GM23338 (cell line): ENCODE results near the gene SSTR4. TPM values are rescaled to one million over a fixed set of nuclear protein-coding genes. Genes with fewer than 3 reads are reported as not detected.

ENCODE experiments used
- ATAC-seq: fragments of 200-7000 bp; cut with Tn5 transposase; 3 replicates; pipeline ENCODE4 v1.9.1; 2020
- DNase-seq: peaks from one replicate; pipeline ENCODE4 v3.0.0-alpha.2; 2015; ENCODE audit warnings: low spot score
- H2AFZ ChIP-seq: fragments of 200-600 bp; sonication (generic); 2 replicates; pipeline ENCODE4 v1.8.0; 2016; ENCODE audit warnings: antibody characterized with exemption, mild to moderate bottlenecking, moderate library complexity
- H3F3A ChIP-seq: fragments of 200-600 bp; sonication (generic); replicated peaks from 2 replicates; pipeline ENCODE4 v1.8.0; 2017; ENCODE audit warnings: antibody characterized with exemption, mixed run types, low read depth
- H3K27ac ChIP-seq: fragments of 200-600 bp; sonication (generic); 2 replicates; pipeline ENCODE4 v1.6.1; 2016; ENCODE audit warnings: low read depth
- H3K27me3 ChIP-seq: fragments of 200-600 bp; sonication (generic); 2 replicates; pipeline ENCODE4 v1.8.0; 2016; ENCODE audit warnings: mild to moderate bottlenecking, mixed run types, moderate library complexity; ENCODE audit not compliant: insufficient read depth
- H3K36me3 ChIP-seq: fragments of 200-600 bp; sonication (generic); 2 replicates; pipeline ENCODE4 v1.8.0; 2016; ENCODE audit warnings: mild to moderate bottlenecking; ENCODE audit not compliant: insufficient read depth
- H3K4me1 ChIP-seq: fragments of 200-600 bp; sonication (generic); 2 replicates; pipeline ENCODE4 v1.8.0; 2016; ENCODE audit warnings: mild to moderate bottlenecking, moderate library complexity; ENCODE audit not compliant: insufficient read depth
- H3K4me2 ChIP-seq: fragments of 200-600 bp; sonication (generic); 2 replicates; pipeline ENCODE4 v1.7.1; 2017; ENCODE audit warnings: mixed run types
- H3K4me3 ChIP-seq: fragments of 200-600 bp; sonication (generic); 2 replicates; pipeline ENCODE4 v1.6.1; 2016; ENCODE audit warnings: mixed run types
- H3K79me2 ChIP-seq: fragments of 200-600 bp; sonication (generic); replicated peaks from 2 replicates; pipeline ENCODE4 v1.8.0; 2017; ENCODE audit warnings: mild to moderate bottlenecking; ENCODE audit not compliant: insufficient read depth
- H3K9me2 ChIP-seq: fragments of 200-600 bp; sonication (generic); 2 replicates; pipeline ENCODE4 v1.8.0; 2017; ENCODE audit not compliant: insufficient read depth
- H4K20me1 ChIP-seq: fragments of 200-600 bp; sonication (generic); replicated peaks from 2 replicates; pipeline ENCODE4 v1.8.0; 2017; ENCODE audit warnings: mild to moderate bottlenecking; ENCODE audit not compliant: insufficient read depth
- H3K27ac Mint-ChIP-seq: 2 replicates; pipeline ENCODE4 v1.8.0; 2020; ENCODE audit warnings: inconsistent platforms, mild to moderate bottlenecking, moderate library complexity, mixed read lengths
- H3K27me3 Mint-ChIP-seq: 3 replicates; pipeline ENCODE4 v1.8.0; 2022; ENCODE audit warnings: low read depth, mild to moderate bottlenecking, moderate library complexity, mixed read lengths, inconsistent platforms; ENCODE audit not compliant: insufficient read depth, poor library complexity
- H3K36me3 Mint-ChIP-seq: 3 replicates; pipeline ENCODE4 v1.8.0; 2021; ENCODE audit warnings: low read depth, mild to moderate bottlenecking, inconsistent platforms, moderate library complexity, mixed read lengths
- H3K4me1 Mint-ChIP-seq: 3 replicates; pipeline ENCODE4 v1.8.0; 2020; ENCODE audit warnings: mild to moderate bottlenecking, inconsistent platforms, mixed read lengths
- H3K4me3 Mint-ChIP-seq: 3 replicates; pipeline ENCODE4 v1.8.0; 2021; ENCODE audit warnings: moderate library complexity, mild to moderate bottlenecking, inconsistent platforms, mixed read lengths
- H3K9me3 Mint-ChIP-seq: 3 replicates; pipeline ENCODE4 v1.8.0; 2020; ENCODE audit warnings: moderate library complexity, mild to moderate bottlenecking, inconsistent platforms, mixed read lengths
- CREB1 ChIP-seq: fragments of 250-450 bp; sonication (Bioruptor Pico); IDR thresholded peaks from 2 replicates; pipeline ENCODE4 v1.5.0; 2020; ENCODE audit warnings: low read depth, mild to moderate bottlenecking, moderate library complexity
- CTCF ChIP-seq, 2 experiments: fragments of 200-600 bp in 1 of 2; sonication (generic) in 1 of 2; conservative IDR thresholded peaks; 2 replicates each; pipeline versions ENCODE4 v1.5.1 to v1.6.1; 2016 to 2017; ENCODE audit warnings: antibody characterized with exemption in 2 of 2, low read depth in 2 of 2, mild to moderate bottlenecking in 2 of 2, moderate library complexity in 1 of 2
- ETS1 ChIP-seq: IDR thresholded peaks from 2 replicates; pipeline ENCODE4 v1.6.1; 2016; ENCODE audit warnings: antibody characterized with exemption
- EZH2 ChIP-seq: fragments of 200-600 bp; sonication (generic); IDR thresholded peaks from one replicate; pipeline ENCODE4 v1.8.0; 2017; ENCODE audit warnings: antibody characterized with exemption, mild to moderate bottlenecking, low read depth; ENCODE audit not compliant: unreplicated experiment
- EZH2phosphoT487 ChIP-seq: fragments of 200-600 bp; sonication (generic); IDR thresholded peaks from one replicate; pipeline ENCODE4 v1.8.1; 2018; ENCODE audit warnings: antibody characterized with exemption; ENCODE audit not compliant: unreplicated experiment
- JUNB ChIP-seq: IDR thresholded peaks from one replicate; pipeline ENCODE4 v1.6.1; 2016; ENCODE audit warnings: antibody characterized with exemption; ENCODE audit not compliant: unreplicated experiment
- NANOG ChIP-seq: IDR thresholded peaks from 2 replicates; pipeline ENCODE4 v1.6.1; 2016; ENCODE audit warnings: antibody characterized with exemption, borderline replicate concordance
- POLR2AphosphoS5 ChIP-seq: IDR thresholded peaks from 2 replicates; pipeline ENCODE4 v1.6.1; 2016; ENCODE audit warnings: antibody characterized with exemption, low read depth
- REST ChIP-seq: IDR thresholded peaks from one replicate; pipeline ENCODE4 v1.6.1; 2018; ENCODE audit warnings: antibody characterized with exemption; ENCODE audit not compliant: unreplicated experiment
- STAT1 ChIP-seq: IDR thresholded peaks from one replicate; pipeline ENCODE4 v1.6.1; 2016; ENCODE audit warnings: antibody characterized with exemption; ENCODE audit not compliant: unreplicated experiment
- ZNF114 ChIP-seq: fragments of 250-450 bp; sonication (Bioruptor Pico); IDR thresholded peaks from 2 replicates; pipeline ENCODE4 v1.5.0; 2020; ENCODE audit warnings: mild to moderate bottlenecking, moderate library complexity
- ZNF331 ChIP-seq: fragments of 250-450 bp; sonication (Bioruptor Pico); IDR thresholded peaks from 2 replicates; pipeline ENCODE4 v1.5.0; 2020; ENCODE audit warnings: low read depth, mild to moderate bottlenecking, moderate library complexity
- ZNF462 ChIP-seq: fragments of 250-450 bp; sonication (Bioruptor Pico); IDR thresholded peaks from 2 replicates; pipeline ENCODE4 v1.5.0; 2020; ENCODE audit warnings: mild to moderate bottlenecking, moderate library complexity
- polyA plus RNA-seq: library from polyadenylated mRNA; unstranded; fragments of >200 nt; fragmentation: Nextera tagmentation; extraction: Ambion mirVana; gene quantifications from 2 replicates; pipeline ENCODE4 v1.2.1, GENCODE V29; 2016
- total RNA-seq: library from RNA; depleted of rRNA; stranded (reverse); fragments of >200 nt; shearing (Covaris generic); gene quantifications from 2 replicates; pipeline ENCODE4 v1.2.3, GENCODE V29; 2014

SSTR4 gene
- total and polyA plus RNA-seq, 2 experiments from 2014 or later: not detected

GRCh38 chr20:22999756-23000155 lies 35.4 kb upstream of the SSTR4 start:
- Histone ChIP-seq H3K4me3 (no peak overlapping the region), H3K27ac (no peak overlapping the region), H3F3A (no peaks in the 10 kb centered on the region), H3K4me2 (no peak overlapping the region), H2AFZ (no peak overlapping the region), H3K9me2 (0 out of 2 replicates have a peak, but pooled peaks cover 4% of the 10 kb centered on the region), H3K36me3 (no peaks in the 10 kb centered on the region), H4K20me1 (no peaks in the 10 kb centered on the region), H3K4me1 (no peaks in the 10 kb centered on the region), H3K79me2 (no peaks in the 10 kb centered on the region), H3K27me3 (no peaks in the 10 kb centered on the region)
- Mint-ChIP-seq H3K36me3 (peaks cover 3% of the 10 kb centered on the region; the same call in 1 of the 3 replicates), H3K9me3 (peaks cover 5% of the 10 kb centered on the region), H3K4me1 (no peaks in the 10 kb centered on the region), H3K27me3 (no peaks in the 10 kb centered on the region), H3K4me3 (no peak overlapping the region), H3K27ac (no peak overlapping the region)
- no peak for TF ChIP-seq CREB1 (CRISPR knock-in tag)
- TF ChIP-seq ZNF331 (CRISPR knock-in tag): no peak
- no peak for TF ChIP-seq JUNB
- no peak for TF ChIP-seq EZH2
- no peak for TF ChIP-seq ZNF462 (CRISPR knock-in tag)
- no peak for TF ChIP-seq STAT1
- TF ChIP-seq CTCF (conservative IDR thresholded peaks at IDR 0.05; ENCODE audit: low read depth in 2 of 2): no peak
- no peak for TF ChIP-seq REST
- TF ChIP-seq EZH2phosphoT487: no peak
- no peak for TF ChIP-seq POLR2AphosphoS5
- TF ChIP-seq ZNF114: no peak
- no peak for TF ChIP-seq ETS1
- no peak for TF ChIP-seq NANOG
- DNase-seq (no peak), ATAC-seq (no peak)
